Thymus (tissue), 11 donors: ENCODE results near the gene SCRN1. TPM values are rescaled to one million over a fixed set of nuclear protein-coding genes. Genes with fewer than 3 reads are reported as not detected.
A peak's percentile ranks its signal among the peaks of the same experiment; 100 is the strongest.

Source experiments
- DNase-seq, 9 donors: peaks; one replicate each; pipeline ENCODE4 v3.0.0-alpha.2; 2013; ENCODE audit warnings: low spot score in 9 of 9, low read depth in 6 of 9, missing footprints in 1 of 9
- H3K27ac ChIP-seq, 2 donors: one replicate each; pipeline ENCODE4 v1.5.1; 2013; ENCODE audit warnings: control low read depth in 1 of 2, low read depth in 1 of 2, low read length in 1 of 2, mild to moderate bottlenecking in 1 of 2, moderate library complexity in 1 of 2
- H3K27me3 ChIP-seq, 2 donors: one replicate each; pipeline ENCODE4 v1.5.1; 2013; ENCODE audit warnings: low read length in 1 of 2; ENCODE audit not compliant: control insufficient read depth in 2 of 2, insufficient read depth in 1 of 2
- H3K36me3 ChIP-seq, 2 donors: one replicate each; pipeline ENCODE4 v1.5.1; 2013; ENCODE audit warnings: low read length in 1 of 2, mild to moderate bottlenecking in 1 of 2, moderate library complexity in 1 of 2; ENCODE audit not compliant: control insufficient read depth in 2 of 2, insufficient read depth in 2 of 2
- H3K4me1 ChIP-seq, 2 donors: one replicate each; pipeline ENCODE4 v1.5.1; 2013; ENCODE audit warnings: low read length in 2 of 2; ENCODE audit not compliant: control insufficient read depth in 2 of 2, insufficient read depth in 2 of 2
- H3K4me3 ChIP-seq, 2 donors: one replicate each; pipeline ENCODE4 v1.5.1; 2013; ENCODE audit warnings: low read length in 2 of 2, control low read depth in 1 of 2, mild to moderate bottlenecking in 1 of 2
- H3K9me3 ChIP-seq, 2 donors: one replicate each; pipeline ENCODE4 v1.5.1; 2013; ENCODE audit warnings: low read length in 1 of 2, mild to moderate bottlenecking in 1 of 2; ENCODE audit not compliant: control insufficient read depth in 2 of 2, insufficient read depth in 1 of 2
- WGBS: extraction: QIAGEN DNeasy Blood & Tissue Kit; methylation state at CpG from one replicate; pipeline ENCODE4 v1.1.7; 2013; 5-methylcytosine and 5-hydroxymethylcytosine counted together
- polyA plus RNA-seq: library from polyadenylated mRNA; stranded (reverse); fragments of 200-250 nt; gene quantifications from one replicate; pipeline ENCODE4 v1.2.3, GENCODE V29; 2013
- total RNA-seq: library from RNA; stranded (reverse); fragments of 120-200 nt; gene quantifications from one replicate; pipeline ENCODE4 v1.2.4, GENCODE V29; 2013
- donor health status: healthy.

Gene SCRN1
- total and polyA plus RNA-seq, 2 donors, result 11.6 to 46.7 TPM

DNA sequence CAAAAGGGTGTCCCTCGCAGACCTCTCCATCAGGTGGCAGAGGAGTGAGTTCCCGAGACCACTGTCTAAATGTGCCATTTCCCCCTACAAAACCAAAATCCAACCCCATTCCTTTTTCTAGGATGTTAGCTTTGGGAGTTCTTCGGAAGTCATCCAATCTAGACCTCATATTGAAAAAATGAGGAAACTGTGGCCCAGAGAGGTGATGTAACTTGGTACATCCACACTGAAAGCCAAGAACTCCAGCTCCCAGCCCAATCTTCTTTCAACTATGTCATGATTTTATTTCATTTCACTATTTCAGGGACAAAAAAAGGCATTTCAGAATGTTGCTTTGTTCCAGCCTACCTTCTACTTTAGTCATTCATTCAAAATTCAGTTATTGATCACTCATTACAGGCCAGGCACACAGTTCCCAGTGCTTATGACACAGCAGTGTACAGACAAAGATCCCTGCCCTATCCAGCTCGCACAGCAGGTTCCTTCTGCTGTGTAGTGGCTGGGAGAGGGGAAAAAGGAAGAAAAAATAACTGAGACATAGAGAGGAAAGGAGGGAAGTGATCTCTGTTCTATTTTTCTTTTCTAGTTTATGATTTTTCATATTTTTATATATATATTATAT lies 35.8 kb downstream of the SCRN1 start:
- peaks cover 35 to 53% of the 10 kb centered on the region in 2 donors for H3K36me3 ChIP-seq
- no peak for DNase-seq

DNA sequence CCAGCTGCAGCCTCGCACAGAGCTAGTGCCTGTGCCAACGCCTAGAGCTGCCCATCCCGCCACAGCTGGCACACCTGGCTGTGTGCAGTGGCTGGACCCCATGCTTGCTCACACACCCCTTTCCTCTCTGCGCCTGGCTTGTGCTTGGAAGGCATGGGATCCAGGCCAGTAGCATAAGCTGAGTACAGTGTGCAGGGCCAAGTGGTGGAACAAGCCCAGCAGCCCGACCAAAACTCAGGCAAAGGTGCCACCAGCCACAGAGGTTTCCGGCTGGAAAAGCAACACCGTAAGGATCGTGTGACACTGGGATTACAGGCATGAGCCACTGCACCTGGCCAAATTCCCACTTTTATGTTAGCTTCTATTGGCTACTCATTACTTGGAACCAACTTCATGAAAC lies 38.4 kb downstream of the SCRN1 start:
- peaks cover 42 to 75% of the 10 kb centered on the region in 2 donors for H3K36me3 ChIP-seq
- H3K4me3 ChIP-seq, result no peak overlapping the region
- no peaks in the 10 kb centered on the region for H3K27me3 ChIP-seq
- no peak for DNase-seq
- H3K9me3 ChIP-seq, result peaks cover 7 to 16% of the 10 kb centered on the region in 2 donors
- peaks cover 1 to 5% of the 10 kb centered on the region in 2 donors for H3K4me1 ChIP-seq
- no peak overlapping the region for H3K27ac ChIP-seq
- WGBS, result 97% methylated on average over 8 of the region's 8 CpGs

More for the DNA sequence above, 35.8 kb downstream of the SCRN1 start:
- WGBS, result 95% methylated on average over 4 of the region's 4 CpGs
- Histone ChIP-seq H3K4me3 (no peak overlapping the region), H3K4me1 (peaks cover 5 to 11% of the 10 kb centered on the region in 2 donors), H3K27ac (no peak overlapping the region), H3K9me3 (peaks cover 7 to 16% of the 10 kb centered on the region in 2 donors), H3K27me3 (no peaks in the 10 kb centered on the region)

DNA sequence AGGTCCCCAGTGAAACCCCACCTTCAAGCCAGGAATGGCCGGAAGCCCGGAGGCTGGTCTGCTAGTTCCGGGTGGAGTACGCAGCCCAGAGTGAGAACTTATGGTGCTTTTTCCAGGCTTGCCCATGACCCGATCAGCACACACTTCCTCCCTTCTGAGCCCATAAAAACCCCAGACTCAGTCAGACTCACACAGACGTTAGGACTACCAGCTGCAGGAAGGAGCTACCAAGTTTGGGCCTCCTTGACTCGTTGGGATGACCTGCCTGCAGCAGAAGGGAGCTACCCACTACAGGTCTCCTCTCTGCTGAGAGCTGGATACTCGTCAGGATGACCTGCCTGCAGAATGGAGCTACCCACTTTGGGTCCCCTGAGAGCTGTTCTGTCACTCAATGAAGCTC lies 39.1 kb downstream of the SCRN1 start:
- peaks cover 44 to 79% of the 10 kb centered on the region in 2 donors for H3K36me3 ChIP-seq
- DNase-seq, result no peak
- H3K4me3 ChIP-seq, result no peak overlapping the region
- H3K4me1 ChIP-seq, result no peaks in the 10 kb centered on the region
- peaks cover 7 to 16% of the 10 kb centered on the region in 2 donors for H3K9me3 ChIP-seq
- WGBS, result over 99% methylated on average over 8 of the region's 8 CpGs
- no peak overlapping the region for H3K27ac ChIP-seq
- no peaks in the 10 kb centered on the region for H3K27me3 ChIP-seq

DNA sequence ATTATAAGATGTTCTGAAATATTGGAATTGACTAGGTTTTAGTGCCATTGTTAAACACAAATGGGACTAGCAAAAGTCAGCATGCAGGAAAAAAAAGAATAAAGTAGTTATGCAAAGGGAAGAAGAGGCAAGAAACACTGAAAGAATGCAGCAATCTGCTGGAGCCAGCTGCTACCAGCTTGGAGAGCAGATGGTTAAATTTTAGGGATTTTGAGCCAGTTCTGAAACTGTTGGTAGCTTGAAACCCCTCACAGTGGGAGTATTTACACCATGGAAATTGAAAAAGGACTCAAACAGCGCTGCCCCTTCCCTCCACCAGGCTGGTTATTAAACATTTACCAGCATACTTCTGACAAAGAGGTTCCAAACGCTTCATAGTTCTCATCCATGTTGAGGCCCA lies 41.0 kb downstream of the SCRN1 start:
- no peak for DNase-seq
- WGBS, result 97% methylated on average over 2 of the region's 2 CpGs
- H3K4me3 ChIP-seq, result no peak overlapping the region
- no peaks in the 10 kb centered on the region for H3K4me1 ChIP-seq
- H3K36me3 ChIP-seq, result peaks cover 44 to 81% of the 10 kb centered on the region in 2 donors
- H3K9me3 ChIP-seq, result peaks cover 7 to 16% of the 10 kb centered on the region in 2 donors
- no peaks in the 10 kb centered on the region for H3K27me3 ChIP-seq
- H3K27ac ChIP-seq, result no peak overlapping the region

DNA sequence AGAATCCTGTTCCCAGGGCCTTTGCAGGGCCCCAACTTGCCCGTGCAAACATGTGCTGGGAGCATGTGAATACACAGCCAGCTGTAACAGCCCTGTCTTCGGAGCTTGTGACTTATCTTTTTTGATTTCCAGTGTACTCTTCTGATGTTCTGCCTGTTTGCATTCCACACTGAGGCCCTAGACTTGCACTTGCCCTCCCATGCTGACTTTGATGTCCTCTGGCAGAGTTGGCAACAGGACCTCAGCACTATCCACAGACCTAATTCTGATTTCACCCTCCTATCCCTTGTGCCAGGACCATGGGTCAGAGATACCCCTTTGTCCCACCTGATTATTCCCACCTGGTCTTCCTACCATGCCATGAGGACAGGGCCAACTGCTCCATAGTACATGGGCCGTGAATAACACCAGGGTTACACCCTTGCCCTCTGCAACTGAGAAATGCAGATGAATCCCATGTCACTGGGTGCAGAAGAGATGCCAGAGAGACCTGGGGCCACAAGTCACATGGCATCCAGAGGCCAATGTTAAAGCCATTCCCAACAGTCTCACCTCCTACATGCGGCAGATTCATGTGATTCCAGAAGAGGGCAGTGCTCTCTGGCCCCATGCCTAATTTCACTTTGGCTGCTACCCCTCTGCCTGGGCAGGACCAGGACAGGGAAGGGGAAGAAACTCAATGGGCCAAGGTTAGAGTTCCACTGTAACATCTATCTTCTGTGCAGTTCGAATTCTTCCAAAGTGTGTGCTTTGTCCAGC lies 43.0 kb downstream of the SCRN1 start:
- peaks cover 42 to 82% of the 10 kb centered on the region in 2 donors for H3K36me3 ChIP-seq
- peaks cover 7 to 16% of the 10 kb centered on the region in 2 donors for H3K9me3 ChIP-seq
- DNase-seq, result peak in 1 of 9 donors; percentile 20
- H3K27ac ChIP-seq, result no peak overlapping the region
- 96% methylated on average over 5 of the region's 5 CpGs for WGBS
- H3K4me1 ChIP-seq, result no peaks in the 10 kb centered on the region
- H3K27me3 ChIP-seq, result no peaks in the 10 kb centered on the region
- H3K4me3 ChIP-seq, result no peak overlapping the region

DNA sequence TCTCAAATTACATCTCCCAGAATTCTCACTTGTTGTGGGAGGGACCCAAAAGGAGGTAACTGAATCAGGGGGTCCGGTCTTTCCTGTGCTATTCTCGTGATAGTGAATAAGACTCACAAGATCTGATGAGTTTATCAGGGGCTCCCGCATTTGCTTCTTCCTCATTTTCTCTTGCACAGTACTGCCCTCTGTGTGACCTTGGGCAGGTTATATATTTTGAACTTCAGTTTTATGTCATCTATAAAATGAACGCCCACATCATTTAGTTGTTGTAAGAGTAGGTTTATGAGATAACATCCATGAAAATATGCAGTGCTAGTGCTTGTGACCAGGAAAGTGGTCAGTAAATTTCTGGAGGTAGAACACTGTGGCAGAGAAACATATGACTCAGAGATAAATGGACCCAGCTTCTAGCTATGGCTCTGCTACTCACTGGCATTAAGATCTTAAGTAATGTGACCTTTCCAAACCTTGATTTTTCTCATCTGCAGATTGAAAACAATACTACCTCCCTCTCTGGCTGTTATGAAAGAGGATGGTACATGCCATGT lies 44.3 kb downstream of the SCRN1 start:
- peaks cover 1 to 6% of the 10 kb centered on the region in 2 donors for H3K9me3 ChIP-seq
- H3K4me3 ChIP-seq, result no peak overlapping the region
- no peak for DNase-seq
- no peaks in the 10 kb centered on the region for H3K27me3 ChIP-seq
- 97% methylated on average over 4 of the region's 4 CpGs for WGBS
- H3K27ac ChIP-seq, result no peak overlapping the region
- H3K36me3 ChIP-seq, result peaks cover 36 to 78% of the 10 kb centered on the region in 2 donors
- no peaks in the 10 kb centered on the region for H3K4me1 ChIP-seq

DNA sequence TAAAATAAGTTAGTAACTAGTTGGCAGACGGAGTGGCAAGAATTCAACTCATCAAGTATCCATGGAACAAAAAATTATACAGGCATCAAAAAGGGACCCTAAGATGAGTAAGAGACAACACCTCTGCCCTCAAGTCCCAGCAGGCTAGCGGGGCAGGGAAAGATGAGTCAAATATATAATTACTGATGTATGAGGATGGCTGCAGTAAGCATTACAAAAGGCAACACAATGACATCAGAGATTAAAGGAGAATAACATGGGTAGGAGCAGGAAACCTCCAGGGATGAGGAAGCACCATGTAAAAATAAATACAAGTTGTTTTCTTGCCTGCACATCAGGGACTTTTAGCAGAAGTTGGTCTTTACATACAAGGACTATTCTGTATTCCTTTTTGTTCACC lies 49.4 kb downstream of the SCRN1 start:
- 96% methylated on average over 2 of the region's 2 CpGs for WGBS
- Histone ChIP-seq H3K4me3 (no peak overlapping the region), H3K36me3 (peaks cover 46 to 80% of the 10 kb centered on the region in 2 donors), H3K27ac (no peak overlapping the region), H3K9me3 (no peaks in the 10 kb centered on the region), H3K27me3 (no peaks in the 10 kb centered on the region), H3K4me1 (no peaks in the 10 kb centered on the region)
- DNase-seq, result no peak

DNA sequence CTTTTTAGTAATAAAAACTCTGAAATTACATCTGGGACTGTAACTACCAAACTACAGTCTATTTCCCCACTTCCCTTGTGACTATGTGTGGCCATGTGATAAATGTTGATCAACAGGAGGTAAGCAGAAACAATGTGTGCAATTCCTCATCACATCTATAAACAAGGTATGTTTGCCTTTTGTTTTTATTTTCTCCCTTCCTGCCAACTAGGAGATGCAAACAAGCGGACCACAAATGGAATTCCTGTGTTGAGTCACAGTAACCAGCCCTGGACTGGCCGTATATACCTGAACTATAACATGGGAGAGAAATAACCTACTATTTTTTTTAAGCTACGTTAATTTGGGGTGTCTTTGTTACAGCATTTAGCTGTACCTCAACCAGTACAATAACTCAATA lies 52.5 kb downstream of the SCRN1 start:
- no peaks in the 10 kb centered on the region for H3K4me1 ChIP-seq
- H3K27ac ChIP-seq, result no peak overlapping the region
- no peak overlapping the region for H3K4me3 ChIP-seq
- no peaks in the 10 kb centered on the region for H3K27me3 ChIP-seq
- WGBS, result 99% methylated on average over 3 of the region's 3 CpGs
- peaks cover 46 to 75% of the 10 kb centered on the region in 2 donors for H3K36me3 ChIP-seq
- no peaks in the 10 kb centered on the region for H3K9me3 ChIP-seq
- no peak for DNase-seq

DNA sequence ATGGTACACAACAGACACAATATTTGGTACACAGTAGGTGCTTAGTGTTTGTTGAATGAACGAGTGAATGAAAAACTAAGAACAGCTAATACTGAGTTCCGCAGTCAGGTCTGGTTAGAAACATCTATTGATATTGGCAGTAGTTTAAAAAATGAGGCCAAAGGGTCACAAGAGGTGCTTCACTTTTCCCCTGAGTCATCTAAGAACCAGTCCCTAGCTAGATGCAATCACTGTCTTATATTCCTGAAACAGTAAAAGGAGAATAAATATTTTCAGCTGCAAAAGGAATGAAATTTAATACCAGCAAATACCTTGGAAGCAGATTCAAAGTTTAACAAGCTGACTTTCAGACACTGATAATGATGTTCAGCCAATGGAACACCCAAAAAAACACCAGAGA lies 54.5 kb downstream of the SCRN1 start:
- Histone ChIP-seq H3K9me3 (no peaks in the 10 kb centered on the region), H3K36me3 (peaks cover 44 to 78% of the 10 kb centered on the region in 2 donors), H3K4me1 (no peaks in the 10 kb centered on the region), H3K4me3 (no peak overlapping the region), H3K27me3 (no peaks in the 10 kb centered on the region), H3K27ac (no peak overlapping the region)
- 74% methylated on average over 2 of the region's 2 CpGs for WGBS
- no peak for DNase-seq
